ENCODE measurements around the gene TIGD4.

DNA sequence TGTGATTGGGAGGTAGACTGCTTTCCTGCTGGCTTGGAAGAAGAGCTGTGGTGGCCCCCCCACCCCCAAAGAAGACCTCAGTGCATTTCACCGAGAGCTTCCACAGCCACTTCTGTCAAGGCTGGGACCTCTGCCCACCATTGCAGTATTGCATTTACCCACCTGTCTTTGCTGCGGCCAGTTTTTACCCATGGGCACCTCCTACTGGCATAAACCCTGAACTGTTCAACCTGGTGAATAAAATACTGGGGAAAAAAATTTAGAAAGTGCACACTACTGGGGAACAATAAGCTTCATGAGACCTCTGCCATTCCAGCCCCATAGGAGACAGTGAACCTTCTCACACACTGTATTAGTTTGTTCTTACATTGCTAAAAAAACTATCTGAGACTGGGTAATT, 40.5 kb upstream of the TIGD4 start:
- TF ChIP-seq, protein P1, sequence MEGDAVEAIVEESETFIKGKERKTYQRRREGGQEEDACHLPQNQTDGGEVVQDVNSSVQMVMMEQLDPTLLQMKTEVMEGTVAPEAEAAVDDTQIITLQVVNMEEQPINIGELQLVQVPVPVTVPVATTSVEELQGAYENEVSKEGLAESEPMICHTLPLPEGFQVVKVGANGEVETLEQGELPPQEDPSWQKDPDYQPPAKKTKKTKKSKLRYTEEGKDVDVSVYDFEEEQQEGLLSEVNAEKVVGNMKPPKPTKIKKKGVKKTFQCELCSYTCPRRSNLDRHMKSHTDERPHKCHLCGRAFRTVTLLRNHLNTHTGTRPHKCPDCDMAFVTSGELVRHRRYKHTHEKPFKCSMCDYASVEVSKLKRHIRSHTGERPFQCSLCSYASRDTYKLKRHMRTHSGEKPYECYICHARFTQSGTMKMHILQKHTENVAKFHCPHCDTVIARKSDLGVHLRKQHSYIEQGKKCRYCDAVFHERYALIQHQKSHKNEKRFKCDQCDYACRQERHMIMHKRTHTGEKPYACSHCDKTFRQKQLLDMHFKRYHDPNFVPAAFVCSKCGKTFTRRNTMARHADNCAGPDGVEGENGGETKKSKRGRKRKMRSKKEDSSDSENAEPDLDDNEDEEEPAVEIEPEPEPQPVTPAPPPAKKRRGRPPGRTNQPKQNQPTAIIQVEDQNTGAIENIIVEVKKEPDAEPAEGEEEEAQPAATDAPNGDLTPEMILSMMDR (IDR thresholded peaks at IDR 0.05): no peak
- TF ChIP-seq POLR2AphosphoS5 (IDR thresholded peaks at IDR 0.05; ENCODE audit: low read depth, low read length) (no peak), SIN3A (IDR thresholded peaks at IDR 0.05; ENCODE audit: borderline replicate concordance, insufficient read depth, low read depth, low read length) (no peak), TCF7L2 (IDR thresholded peaks at IDR 0.05; ENCODE audit: low read depth, low read length) (no peak)
- TF ChIP-seq, protein P2, sequence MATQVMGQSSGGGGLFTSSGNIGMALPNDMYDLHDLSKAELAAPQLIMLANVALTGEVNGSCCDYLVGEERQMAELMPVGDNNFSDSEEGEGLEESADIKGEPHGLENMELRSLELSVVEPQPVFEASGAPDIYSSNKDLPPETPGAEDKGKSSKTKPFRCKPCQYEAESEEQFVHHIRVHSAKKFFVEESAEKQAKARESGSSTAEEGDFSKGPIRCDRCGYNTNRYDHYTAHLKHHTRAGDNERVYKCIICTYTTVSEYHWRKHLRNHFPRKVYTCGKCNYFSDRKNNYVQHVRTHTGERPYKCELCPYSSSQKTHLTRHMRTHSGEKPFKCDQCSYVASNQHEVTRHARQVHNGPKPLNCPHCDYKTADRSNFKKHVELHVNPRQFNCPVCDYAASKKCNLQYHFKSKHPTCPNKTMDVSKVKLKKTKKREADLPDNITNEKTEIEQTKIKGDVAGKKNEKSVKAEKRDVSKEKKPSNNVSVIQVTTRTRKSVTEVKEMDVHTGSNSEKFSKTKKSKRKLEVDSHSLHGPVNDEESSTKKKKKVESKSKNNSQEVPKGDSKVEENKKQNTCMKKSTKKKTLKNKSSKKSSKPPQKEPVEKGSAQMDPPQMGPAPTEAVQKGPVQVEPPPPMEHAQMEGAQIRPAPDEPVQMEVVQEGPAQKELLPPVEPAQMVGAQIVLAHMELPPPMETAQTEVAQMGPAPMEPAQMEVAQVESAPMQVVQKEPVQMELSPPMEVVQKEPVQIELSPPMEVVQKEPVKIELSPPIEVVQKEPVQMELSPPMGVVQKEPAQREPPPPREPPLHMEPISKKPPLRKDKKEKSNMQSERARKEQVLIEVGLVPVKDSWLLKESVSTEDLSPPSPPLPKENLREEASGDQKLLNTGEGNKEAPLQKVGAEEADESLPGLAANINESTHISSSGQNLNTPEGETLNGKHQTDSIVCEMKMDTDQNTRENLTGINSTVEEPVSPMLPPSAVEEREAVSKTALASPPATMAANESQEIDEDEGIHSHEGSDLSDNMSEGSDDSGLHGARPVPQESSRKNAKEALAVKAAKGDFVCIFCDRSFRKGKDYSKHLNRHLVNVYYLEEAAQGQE (IDR thresholded peaks at IDR 0.05; ENCODE audit: insufficient read depth in 1 of 2, low read depth in 2 of 2, low read length in 1 of 2): no peak
